ENCODE results near the gene HPS1.

Gene HPS1

DNA sequence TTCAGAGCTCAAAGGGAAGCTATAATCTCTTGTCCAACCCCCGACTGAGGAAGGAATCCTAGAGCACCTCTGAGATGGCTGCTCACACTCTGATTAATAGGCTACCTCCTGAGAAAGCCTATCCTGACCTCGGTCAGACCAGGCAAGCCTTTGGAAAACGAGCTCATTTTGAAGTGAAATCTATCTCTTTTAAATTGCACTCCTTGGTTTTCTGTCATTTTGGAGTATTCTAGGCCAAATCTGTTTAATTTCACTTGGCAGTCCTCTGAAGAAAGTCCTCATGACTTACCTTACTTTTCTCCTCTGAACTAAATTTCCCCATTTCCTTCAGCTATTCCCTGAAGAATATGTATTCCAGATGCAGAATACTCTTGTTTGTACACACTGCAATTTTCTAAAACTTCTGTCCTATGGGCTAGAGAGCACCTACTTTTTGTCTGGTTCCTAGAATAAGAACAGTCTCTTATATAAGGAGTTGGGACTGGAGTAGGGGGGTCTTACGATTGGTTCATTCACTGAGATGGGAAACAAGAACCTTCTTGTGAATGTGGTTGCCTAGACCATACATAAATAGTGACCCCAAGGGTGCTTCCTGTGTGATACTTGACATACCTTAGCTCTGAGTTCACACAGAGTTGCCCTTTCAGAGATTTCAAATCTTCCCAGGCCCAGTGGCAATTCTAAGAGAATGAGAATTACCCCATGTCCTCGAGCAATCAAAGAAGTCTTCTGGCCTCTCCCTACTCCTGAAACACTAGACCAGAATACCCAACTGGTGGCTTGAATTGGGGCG is 31.9 kb upstream of the HPS1 start:
- WGBS, 2 experiments (ENCODE audit: insufficient coverage in 2 of 2): 79 to 89% methylated on average over 4 to 5 of the region's 6 CpGs
- Histone ChIP-seq H3K4me1 (ENCODE audit: control insufficient read depth, insufficient read depth, low read length, poor library complexity, severe bottlenecking) (peaks cover 10% of the 10 kb centered on the region), H3K36me3 (ENCODE audit: control insufficient read depth, insufficient read depth, low read length) (no peaks in the 10 kb centered on the region), H3K4me3 (ENCODE audit: extremely low read depth, insufficient read depth, low read length, poor library complexity, severe bottlenecking) (no peak overlapping the region), H3K9me3 (ENCODE audit: control insufficient read depth, low read length) (no peaks in the 10 kb centered on the region), H3K27ac (ENCODE audit: low read depth, low read length, severe bottlenecking) (peak overlapping the region; percentile 64)

DNA sequence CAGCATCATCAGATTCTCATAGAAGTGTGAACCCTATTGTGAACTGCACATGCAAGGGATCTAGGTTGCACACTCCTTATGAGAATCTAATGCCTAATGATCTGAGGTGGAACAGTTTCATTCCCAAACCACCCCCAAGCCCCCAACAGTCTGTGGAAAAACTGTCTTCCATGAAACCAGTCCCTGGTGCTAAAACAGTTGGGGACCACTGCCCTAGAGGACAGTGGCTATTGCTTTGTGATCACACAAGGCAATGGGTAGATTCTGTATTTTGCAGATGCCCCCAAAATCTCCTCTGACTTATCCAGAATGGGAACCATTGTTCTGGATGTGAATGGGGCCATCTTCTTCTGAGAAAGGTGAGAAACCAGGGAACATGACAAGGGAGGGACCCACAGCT is 31.1 kb upstream of the HPS1 start:
- Histone ChIP-seq H3K9me3 (ENCODE audit: control insufficient read depth, low read length) (no peaks in the 10 kb centered on the region), H3K36me3 (ENCODE audit: control insufficient read depth, insufficient read depth, low read length) (no peaks in the 10 kb centered on the region), H3K4me3 (ENCODE audit: extremely low read depth, insufficient read depth, low read length, poor library complexity, severe bottlenecking) (no peak overlapping the region), H3K27ac (ENCODE audit: low read depth, low read length, severe bottlenecking) (no peak overlapping the region), H3K4me1 (ENCODE audit: control insufficient read depth, insufficient read depth, low read length, poor library complexity, severe bottlenecking) (peaks cover 10% of the 10 kb centered on the region)

DNA sequence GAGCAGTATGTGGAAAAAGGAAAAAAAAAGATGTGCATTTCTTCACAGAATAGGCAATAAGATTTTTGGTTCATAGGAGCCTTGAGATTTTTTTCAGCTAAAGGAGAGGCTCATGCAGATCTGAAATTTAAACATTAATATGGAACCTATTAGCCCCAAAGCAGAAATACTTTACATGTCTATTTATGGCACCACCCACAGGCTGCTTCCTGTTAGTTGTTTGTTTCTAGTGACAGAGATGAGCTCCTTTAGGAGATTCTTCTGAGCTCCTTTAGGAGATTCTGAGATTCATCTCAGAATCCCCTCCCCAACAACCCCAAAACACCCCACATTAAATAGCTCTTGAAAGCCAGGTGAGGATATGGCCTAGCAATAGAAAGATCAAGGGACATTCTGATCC is 27.9 kb upstream of the HPS1 start:
- H3K4me3 ChIP-seq (ENCODE audit: extremely low read depth, insufficient read depth, low read length, poor library complexity, severe bottlenecking): no peak overlapping the region
- no peaks in the 10 kb centered on the region for H3K36me3 ChIP-seq (ENCODE audit: control insufficient read depth, insufficient read depth, low read length)
- H3K9me3 ChIP-seq (ENCODE audit: control insufficient read depth, low read length): no peaks in the 10 kb centered on the region
- peaks cover 14% of the 10 kb centered on the region for H3K4me1 ChIP-seq (ENCODE audit: control insufficient read depth, insufficient read depth, low read length, poor library complexity, severe bottlenecking)
- no peak overlapping the region for H3K27ac ChIP-seq (ENCODE audit: low read depth, low read length, severe bottlenecking)

DNA sequence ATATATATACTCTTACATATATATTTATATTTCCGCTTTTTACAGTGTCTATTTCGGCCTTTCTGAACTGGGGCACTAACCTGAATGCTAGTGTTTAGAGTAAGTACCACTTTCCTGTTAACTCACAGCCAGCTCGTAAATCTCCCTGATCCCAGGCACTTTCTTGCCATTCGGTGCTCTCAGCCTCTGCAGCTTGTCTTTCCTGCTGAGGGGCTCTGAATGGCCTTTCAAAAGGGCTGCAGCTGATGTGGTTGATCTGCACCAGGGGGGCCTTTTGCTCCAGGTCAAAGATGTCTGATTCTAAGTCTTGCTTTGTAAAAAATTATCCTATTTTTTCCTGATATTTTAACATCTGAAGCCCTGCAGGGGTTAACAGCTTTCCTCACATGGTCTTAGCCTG is 25.5 kb upstream of the HPS1 start:
- H3K27ac ChIP-seq (ENCODE audit: low read depth, low read length, severe bottlenecking): no peak overlapping the region
- H3K36me3 ChIP-seq (ENCODE audit: control insufficient read depth, insufficient read depth, low read length): no peaks in the 10 kb centered on the region
- 37 to 39% methylated on average over 2 of the region's 4 CpGs for WGBS, 2 experiments (ENCODE audit: insufficient coverage in 2 of 2)
- H3K4me3 ChIP-seq (ENCODE audit: extremely low read depth, insufficient read depth, low read length, poor library complexity, severe bottlenecking): no peak overlapping the region
- H3K9me3 ChIP-seq (ENCODE audit: control insufficient read depth, low read length): no peaks in the 10 kb centered on the region
- peaks cover 5% of the 10 kb centered on the region for H3K4me1 ChIP-seq (ENCODE audit: control insufficient read depth, insufficient read depth, low read length, poor library complexity, severe bottlenecking)

DNA sequence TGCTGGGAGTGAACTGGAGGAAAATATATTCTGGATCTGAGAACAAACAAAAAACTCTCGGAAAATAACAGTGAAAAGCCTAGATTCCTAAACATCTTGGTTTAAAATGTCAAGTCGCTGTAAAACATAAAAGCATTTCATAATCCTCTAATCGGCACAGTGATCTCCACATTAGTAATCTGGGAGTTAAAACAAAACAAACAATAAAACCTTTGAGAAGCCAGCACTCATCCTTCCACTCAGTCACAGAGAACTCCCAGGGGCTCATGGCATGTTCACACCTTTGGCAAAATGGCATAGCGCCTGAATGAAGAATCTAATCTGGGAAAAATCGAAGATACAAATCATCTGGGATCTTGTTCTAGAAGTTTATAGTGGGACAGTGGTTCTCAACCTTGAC is 24.1 kb upstream of the HPS1 start:
- peaks cover 10% of the 10 kb centered on the region for H3K4me1 ChIP-seq (ENCODE audit: control insufficient read depth, insufficient read depth, low read length, poor library complexity, severe bottlenecking)
- no peak overlapping the region for H3K4me3 ChIP-seq (ENCODE audit: extremely low read depth, insufficient read depth, low read length, poor library complexity, severe bottlenecking)
- no peak overlapping the region for H3K27ac ChIP-seq (ENCODE audit: low read depth, low read length, severe bottlenecking)
- no peaks in the 10 kb centered on the region for H3K36me3 ChIP-seq (ENCODE audit: control insufficient read depth, insufficient read depth, low read length)
- 84 to 90% methylated on average over 3 of the region's 5 CpGs for WGBS, 2 experiments (ENCODE audit: insufficient coverage in 2 of 2)
- H3K9me3 ChIP-seq (ENCODE audit: control insufficient read depth, low read length): no peaks in the 10 kb centered on the region

DNA sequence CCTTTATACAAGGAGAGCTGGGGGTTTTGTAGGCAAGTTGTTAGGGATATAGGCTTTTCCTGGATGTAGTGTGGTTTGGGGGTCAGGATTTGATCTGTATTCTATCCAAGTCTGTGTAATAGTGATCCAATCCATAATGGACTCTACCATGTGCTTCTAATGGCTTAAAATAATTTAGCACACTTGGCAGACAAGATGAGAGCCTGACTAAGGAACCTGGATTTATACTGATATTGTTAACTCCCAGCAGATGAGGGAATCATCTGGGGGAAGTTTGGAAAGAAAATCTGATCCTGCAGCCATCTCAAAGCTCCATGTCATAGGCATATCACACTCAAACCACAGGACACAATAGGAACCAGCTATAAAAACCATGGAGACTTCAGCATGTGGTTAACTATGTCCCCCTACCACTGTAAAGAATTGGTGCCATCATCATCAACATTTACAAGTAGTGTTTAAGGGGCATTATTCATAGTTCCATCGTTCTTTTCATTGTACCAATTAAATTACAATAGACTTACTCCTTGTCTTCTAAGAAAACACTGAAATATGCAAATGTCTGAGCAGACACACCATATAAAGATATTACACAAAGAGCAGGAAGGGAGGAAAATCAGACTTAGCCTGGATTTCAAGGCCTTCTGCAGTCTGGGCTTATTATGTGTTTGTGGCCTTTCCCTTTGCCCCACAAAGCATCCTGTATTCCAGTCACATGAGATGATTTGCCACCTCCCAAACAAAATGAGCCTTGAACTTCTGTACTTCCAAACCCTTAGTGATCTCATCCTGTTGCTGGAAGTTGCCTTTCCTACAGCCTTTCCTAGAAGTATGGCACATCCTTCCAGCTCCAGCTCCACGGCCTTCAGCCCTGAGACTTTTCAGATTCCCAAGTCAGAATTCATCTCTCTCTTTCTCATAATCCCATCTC is 22.5 kb upstream of the HPS1 start:
- Histone ChIP-seq H3K36me3 (ENCODE audit: control insufficient read depth, insufficient read depth, low read length) (no peaks in the 10 kb centered on the region), H3K27ac (ENCODE audit: low read depth, low read length, severe bottlenecking) (no peak overlapping the region), H3K4me1 (ENCODE audit: control insufficient read depth, insufficient read depth, low read length, poor library complexity, severe bottlenecking) (peaks cover 10% of the 10 kb centered on the region), H3K9me3 (ENCODE audit: control insufficient read depth, low read length) (no peaks in the 10 kb centered on the region), H3K4me3 (ENCODE audit: extremely low read depth, insufficient read depth, low read length, poor library complexity, severe bottlenecking) (no peak overlapping the region)
- 60% methylated on average over 1 of the region's 2 CpGs; no CpG with 5 or more reads in 1 of the 2 experiments for WGBS, 2 experiments (ENCODE audit: insufficient coverage in 2 of 2)

DNA sequence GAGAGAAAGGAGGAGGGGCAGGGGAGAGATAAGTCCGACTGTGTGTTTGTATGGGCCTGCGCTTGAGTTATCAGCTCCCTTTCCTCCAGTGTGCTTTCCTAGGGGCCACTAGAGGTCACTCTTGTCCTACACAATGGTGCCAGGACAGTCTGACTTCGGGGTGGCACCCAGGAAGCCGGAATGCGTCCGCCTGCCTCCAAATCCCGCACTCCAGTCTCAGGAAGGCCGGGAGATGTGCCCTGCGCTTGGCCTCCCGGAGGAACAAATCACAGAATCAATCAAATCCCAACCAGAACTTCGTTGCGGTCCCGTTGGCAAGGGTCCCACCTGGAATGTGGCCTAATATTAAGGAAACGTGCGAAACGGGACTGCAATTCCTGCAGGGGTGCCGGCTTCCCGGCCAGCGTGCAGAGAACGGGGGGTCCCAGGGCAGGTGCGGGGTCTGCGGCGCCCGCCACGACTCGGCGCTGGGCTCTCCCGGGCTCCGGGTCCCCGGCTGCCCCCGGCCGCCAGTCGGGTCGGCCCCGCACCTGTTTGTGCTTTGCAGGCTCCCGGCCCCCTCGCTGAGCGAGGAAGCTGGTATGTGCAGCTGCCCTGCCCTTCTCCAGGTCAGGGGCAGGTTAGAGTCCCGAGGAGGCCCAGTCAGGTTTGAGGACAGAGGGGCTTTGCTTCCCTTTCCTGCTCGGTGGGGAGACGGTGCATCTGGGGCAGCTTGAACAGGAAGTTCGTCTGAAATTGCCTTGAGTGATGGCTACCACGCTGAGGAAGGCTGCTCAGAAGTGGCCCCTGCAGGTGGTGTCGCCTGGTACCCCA is 21.0 kb upstream of the HPS1 start:
- 12 to 17% methylated on average over 39 to 42 of the region's 44 CpGs for WGBS, 2 experiments (ENCODE audit: insufficient coverage in 2 of 2)

DNA sequence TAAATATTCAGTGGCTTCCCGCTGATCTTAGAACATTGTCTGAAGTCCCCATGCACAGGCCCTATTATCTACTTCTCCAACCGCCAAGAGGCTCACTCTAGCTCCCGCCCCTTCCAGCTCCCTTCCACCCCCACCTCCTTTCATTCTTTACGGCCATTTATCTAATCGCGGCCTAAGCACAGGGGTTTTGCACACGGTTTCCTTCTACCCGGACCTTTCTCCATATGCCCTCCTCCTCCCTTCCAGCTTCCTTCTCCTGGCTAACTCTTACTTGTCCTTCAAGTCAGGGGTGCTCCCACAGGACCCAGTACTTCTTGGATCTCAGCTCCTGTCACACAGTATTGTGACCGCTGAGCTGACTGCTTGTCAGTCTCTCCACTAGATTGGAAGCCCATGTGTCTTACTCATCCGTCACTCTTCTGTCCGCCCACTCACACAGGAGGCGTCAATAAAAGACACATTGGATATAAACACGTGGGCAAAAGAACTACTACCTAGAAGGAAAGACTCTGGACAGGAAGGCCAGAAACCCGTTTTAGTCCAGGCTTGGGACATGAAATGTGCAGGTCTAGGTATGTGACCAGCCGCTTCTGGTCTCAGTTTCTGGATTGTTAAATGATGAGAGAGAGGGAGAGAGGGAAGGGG is 20.2 kb upstream of the HPS1 start:
- no peak overlapping the region for H3K27ac ChIP-seq (ENCODE audit: low read depth, low read length, severe bottlenecking)
- no peaks in the 10 kb centered on the region for H3K36me3 ChIP-seq (ENCODE audit: control insufficient read depth, insufficient read depth, low read length)
- H3K4me1 ChIP-seq (ENCODE audit: control insufficient read depth, insufficient read depth, low read length, poor library complexity, severe bottlenecking): peaks cover 6% of the 10 kb centered on the region
- WGBS, 2 experiments (ENCODE audit: insufficient coverage in 2 of 2): 60 to 68% methylated on average over 12 to 14 of the region's 15 CpGs
- H3K4me3 ChIP-seq (ENCODE audit: extremely low read depth, insufficient read depth, low read length, poor library complexity, severe bottlenecking): no peak overlapping the region
- H3K9me3 ChIP-seq (ENCODE audit: control insufficient read depth, low read length): no peaks in the 10 kb centered on the region

More for the DNA sequence above, 21.0 kb upstream of the HPS1 start:
- no peaks in the 10 kb centered on the region for H3K36me3 ChIP-seq (ENCODE audit: control insufficient read depth, insufficient read depth, low read length)
- H3K9me3 ChIP-seq (ENCODE audit: control insufficient read depth, low read length): no peaks in the 10 kb centered on the region
- peak overlapping the region; percentile 38 for H3K4me3 ChIP-seq (ENCODE audit: extremely low read depth, insufficient read depth, low read length, poor library complexity, severe bottlenecking)
- H3K27ac ChIP-seq (ENCODE audit: low read depth, low read length, severe bottlenecking): no peak overlapping the region
- peaks cover 10% of the 10 kb centered on the region for H3K4me1 ChIP-seq (ENCODE audit: control insufficient read depth, insufficient read depth, low read length, poor library complexity, severe bottlenecking)

DNA sequence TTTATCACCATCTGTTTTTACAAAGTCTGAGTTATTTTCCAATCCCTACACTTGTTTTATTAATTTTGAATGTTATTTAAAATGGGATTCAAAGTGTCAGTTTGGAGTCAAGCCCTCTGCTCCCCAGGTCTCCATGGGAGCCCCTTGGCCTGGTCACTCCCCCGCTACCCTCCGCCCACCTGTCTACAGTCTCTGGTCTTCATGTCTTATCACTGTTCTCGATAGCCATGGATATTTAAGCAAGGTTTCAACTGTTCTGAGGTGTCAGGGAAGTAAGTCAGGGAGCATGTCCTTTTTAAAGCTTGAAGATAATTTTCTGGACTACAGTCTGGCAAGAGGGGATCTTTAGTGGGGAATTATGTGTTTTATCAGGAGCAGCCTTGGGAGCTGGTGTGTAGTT is 19.1 kb upstream of the HPS1 start:
- WGBS, 2 experiments (ENCODE audit: insufficient coverage in 2 of 2): 100% methylated on average over 1 to 2 of the region's 3 CpGs
- H3K27ac ChIP-seq (ENCODE audit: low read depth, low read length, severe bottlenecking): no peak overlapping the region
- H3K4me3 ChIP-seq (ENCODE audit: extremely low read depth, insufficient read depth, low read length, poor library complexity, severe bottlenecking): no peak overlapping the region

More for the DNA sequence above, 19.1 kb upstream of the HPS1 start:
- H3K36me3 ChIP-seq (ENCODE audit: control insufficient read depth, insufficient read depth, low read length): no peaks in the 10 kb centered on the region
- H3K9me3 ChIP-seq (ENCODE audit: control insufficient read depth, low read length): no peaks in the 10 kb centered on the region
- peaks cover 6% of the 10 kb centered on the region for H3K4me1 ChIP-seq (ENCODE audit: control insufficient read depth, insufficient read depth, low read length, poor library complexity, severe bottlenecking)

Data from mesodermal cell (in vitro differentiated cells).